ENCODE results near the gene SPON1.

DNA sequence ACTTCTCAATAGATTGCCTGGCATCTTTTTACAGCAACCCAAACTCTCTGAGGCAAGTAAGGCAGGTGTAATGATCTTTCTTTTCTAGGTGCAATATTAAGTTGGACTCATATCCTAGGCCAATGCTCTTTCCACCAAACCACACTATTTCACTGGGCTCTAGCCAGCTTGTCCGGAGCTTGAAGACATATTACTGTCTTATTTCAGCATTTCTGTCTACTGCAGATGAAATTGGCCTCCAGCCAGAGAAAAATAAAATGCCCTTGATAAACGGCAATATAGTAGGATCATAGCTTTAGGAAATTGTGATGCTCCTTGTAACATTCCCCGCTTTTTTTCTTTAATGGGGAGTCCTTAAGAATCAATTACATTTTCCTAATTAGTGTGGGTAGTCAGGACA lies 48.1 kb downstream of the SPON1 start:
- TF ChIP-seq CTCF (IDR thresholded peaks at IDR 0.05) (no peak), POLR2A (IDR thresholded peaks at IDR 0.05) (no peak), EP300 (IDR thresholded peaks at IDR 0.05) (no peak)
